Measurements from ENCODE around the gene ATP13A2. TPM values are rescaled to one million over a fixed set of nuclear protein-coding genes. Genes with fewer than 3 reads are reported as not detected.
A peak's percentile ranks its signal among the peaks of the same experiment; 100 is the strongest.

ATP13A2 gene
- total and polyA plus RNA-seq, 2 donors (not counting 1 experiment from before 2014, with no cell fraction given), result 41.6 to 51.8 TPM

DNA sequence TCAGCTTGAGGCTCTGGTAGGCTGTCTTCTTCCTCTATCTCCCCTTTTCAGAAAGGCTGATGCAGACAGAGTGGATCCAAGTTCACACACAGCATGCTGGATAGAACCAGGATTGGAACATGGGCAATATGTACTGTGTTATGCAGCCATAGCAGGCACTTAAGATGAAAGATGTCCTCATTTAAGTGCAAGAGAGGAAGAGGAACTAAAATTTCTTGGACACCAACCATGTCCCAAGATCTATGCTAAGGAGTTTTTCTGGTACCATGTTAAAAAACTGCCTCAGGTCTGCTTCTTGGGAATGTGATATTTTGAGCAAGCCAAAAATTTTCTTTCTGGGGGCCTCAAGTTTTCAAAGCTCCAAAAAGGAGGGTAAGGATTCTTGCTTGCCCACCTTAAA is 40.9 kb upstream of the ATP13A2 start:
- POLR2A ChIA-PET, result no interaction called here

DNA sequence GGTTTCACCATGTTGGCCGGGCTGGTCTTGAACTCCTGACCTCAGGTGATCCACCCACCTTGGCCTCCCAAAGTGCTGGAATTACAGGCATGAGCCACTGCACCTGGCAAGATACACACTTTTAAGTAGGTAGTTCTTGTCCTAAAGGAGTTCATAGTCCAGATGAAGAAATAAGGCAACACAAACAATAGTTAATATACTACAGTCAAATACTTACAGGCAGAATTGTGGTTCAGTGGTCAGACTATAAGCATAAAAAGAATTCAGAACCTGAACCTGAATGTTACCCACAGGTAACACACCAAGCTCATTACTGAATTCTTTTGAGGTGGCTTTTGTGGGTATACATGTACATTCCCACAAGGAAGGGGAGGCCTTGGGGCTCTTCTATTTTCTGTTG is 40.3 kb upstream of the ATP13A2 start:
- Histone ChIP-seq H3K27me3 (replicated peaks in 1 of 4; ENCODE audit: control extremely low read depth in 1 of 4, control insufficient read depth in 3 of 4, insufficient read depth in 4 of 4, low read length in 3 of 4) (no peaks in the 10 kb centered on the region), H3K4me1 (ENCODE audit: control insufficient read depth in 2 of 2, insufficient read depth in 2 of 2, low read length in 2 of 2) (peaks cover 12 to 13% of the 10 kb centered on the region in 2 donors), H4K20me1 (ENCODE audit: control insufficient read depth, insufficient read depth, low read length, poor library complexity, severe bottlenecking) (peaks cover 9% of the 10 kb centered on the region), H3K4me2 (replicated peaks; ENCODE audit: low read depth, low read length, poor library complexity, severe bottlenecking) (no peak overlapping the region), H3K9me3 (ENCODE audit: control extremely low read depth in 1 of 3, control insufficient read depth in 2 of 3, insufficient read depth in 1 of 3, low read length in 2 of 3) (no peaks in the 10 kb centered on the region), H3K4me3 (ENCODE audit: control extremely low read depth in 1 of 5, extremely low read depth in 1 of 5, insufficient read depth in 1 of 5, low read depth in 2 of 5, low read length in 4 of 5) (no peak overlapping the region), H3K9ac (ENCODE audit: low read length) (no peak overlapping the region), H2AFZ (ENCODE audit: insufficient read depth, low read depth, low read length, poor library complexity, severe bottlenecking) (no peak overlapping the region), H3K27ac (ENCODE audit: low read length in 2 of 2) (peak overlapping the region in 1 of 2 donors; percentile 83), H3K36me3 (replicated peaks in 1 of 2; ENCODE audit: control extremely low read depth in 1 of 2, control insufficient read depth in 1 of 2, extremely low read depth in 1 of 2, insufficient read depth in 2 of 2, low read length in 1 of 2) (peaks cover 2 to 17% of the 10 kb centered on the region in 2 experiments), H3K79me2 (ENCODE audit: control insufficient read depth, insufficient read depth, low read length) (peaks cover 70% of the 10 kb centered on the region)
- Mint-ChIP-seq H3K9me3 (ENCODE audit: insufficient read depth) (no peaks in the 10 kb centered on the region), H3K27ac (no peak overlapping the region), H3K4me1 (peaks cover 30% of the 10 kb centered on the region), H3K27me3 (no peaks in the 10 kb centered on the region), H3K4me3 (peak overlapping the region; percentile 68)
- no peak for ATAC-seq (ENCODE audit: low read depth)
- intact Hi-C loops (cut with micrococcal nuclease), result no loop called here
- DNase-seq, result no peak
- TF ChIP-seq, protein P1, sequence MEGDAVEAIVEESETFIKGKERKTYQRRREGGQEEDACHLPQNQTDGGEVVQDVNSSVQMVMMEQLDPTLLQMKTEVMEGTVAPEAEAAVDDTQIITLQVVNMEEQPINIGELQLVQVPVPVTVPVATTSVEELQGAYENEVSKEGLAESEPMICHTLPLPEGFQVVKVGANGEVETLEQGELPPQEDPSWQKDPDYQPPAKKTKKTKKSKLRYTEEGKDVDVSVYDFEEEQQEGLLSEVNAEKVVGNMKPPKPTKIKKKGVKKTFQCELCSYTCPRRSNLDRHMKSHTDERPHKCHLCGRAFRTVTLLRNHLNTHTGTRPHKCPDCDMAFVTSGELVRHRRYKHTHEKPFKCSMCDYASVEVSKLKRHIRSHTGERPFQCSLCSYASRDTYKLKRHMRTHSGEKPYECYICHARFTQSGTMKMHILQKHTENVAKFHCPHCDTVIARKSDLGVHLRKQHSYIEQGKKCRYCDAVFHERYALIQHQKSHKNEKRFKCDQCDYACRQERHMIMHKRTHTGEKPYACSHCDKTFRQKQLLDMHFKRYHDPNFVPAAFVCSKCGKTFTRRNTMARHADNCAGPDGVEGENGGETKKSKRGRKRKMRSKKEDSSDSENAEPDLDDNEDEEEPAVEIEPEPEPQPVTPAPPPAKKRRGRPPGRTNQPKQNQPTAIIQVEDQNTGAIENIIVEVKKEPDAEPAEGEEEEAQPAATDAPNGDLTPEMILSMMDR (IDR thresholded peaks at IDR 0.05), result no peak
- no CpG with 5 or more reads among the region's 1 CpG for WGBS (ENCODE audit: insufficient coverage)
- ChIA-PET POLR2A (no interaction called here), CTCF (interaction anchor here (0.8 kb wide), 1 partner anchor 100 kb away, joined by 3 read pairs; no protein-coding TSS in a partner anchor)

More for the DNA sequence above, 40.9 kb upstream of the ATP13A2 start:
- Histone ChIP-seq H3K9me3 (ENCODE audit: control extremely low read depth in 1 of 3, control insufficient read depth in 2 of 3, insufficient read depth in 1 of 3, low read length in 2 of 3) (no peaks in the 10 kb centered on the region), H4K20me1 (ENCODE audit: control insufficient read depth, insufficient read depth, low read length, poor library complexity, severe bottlenecking) (peaks cover 9% of the 10 kb centered on the region), H3K27me3 (replicated peaks in 1 of 4; ENCODE audit: control extremely low read depth in 1 of 4, control insufficient read depth in 3 of 4, insufficient read depth in 4 of 4, low read length in 3 of 4) (no peaks in the 10 kb centered on the region), H3K4me3 (ENCODE audit: control extremely low read depth in 1 of 5, extremely low read depth in 1 of 5, insufficient read depth in 1 of 5, low read depth in 2 of 5, low read length in 4 of 5) (no peak overlapping the region), H3K36me3 (replicated peaks in 1 of 2; ENCODE audit: control extremely low read depth in 1 of 2, control insufficient read depth in 1 of 2, extremely low read depth in 1 of 2, insufficient read depth in 2 of 2, low read length in 1 of 2) (peaks cover 2 to 17% of the 10 kb centered on the region in 2 experiments), H3K79me2 (ENCODE audit: control insufficient read depth, insufficient read depth, low read length) (peaks cover 65% of the 10 kb centered on the region), H3K4me1 (ENCODE audit: control insufficient read depth in 2 of 2, insufficient read depth in 2 of 2, low read length in 2 of 2) (peaks cover 12 to 13% of the 10 kb centered on the region in 2 donors), H3K4me2 (replicated peaks; ENCODE audit: low read depth, low read length, poor library complexity, severe bottlenecking) (peak overlapping the region; percentile 83), H3K27ac (ENCODE audit: low read length in 2 of 2) (peak overlapping the region in 1 of 2 donors; percentile 83), H3K9ac (ENCODE audit: low read length) (no peak overlapping the region), H2AFZ (ENCODE audit: insufficient read depth, low read depth, low read length, poor library complexity, severe bottlenecking) (no peak overlapping the region)
- no peak overlapping the region for H3K27ac Mint-ChIP-seq
- CTCF ChIA-PET, result interaction anchor here (0.6 kb wide), 1 partner anchor 591 kb away, joined by 3 read pairs; no protein-coding TSS in a partner anchor
- H3K27me3 Mint-ChIP-seq, result no peaks in the 10 kb centered on the region
- no peaks in the 10 kb centered on the region for H3K9me3 Mint-ChIP-seq (ENCODE audit: insufficient read depth)
- TF ChIP-seq EZH2 (IDR thresholded peaks at IDR 0.05; ENCODE audit: borderline replicate concordance, insufficient read depth, low read depth, low read length, poor library complexity, severe bottlenecking), result no peak
- TF ChIP-seq, protein P1 (IDR thresholded peaks at IDR 0.05), result no peak
- DNase-seq, result no peak
- peak overlapping the region; percentile 68 for H3K4me3 Mint-ChIP-seq
- ATAC-seq (ENCODE audit: low read depth), result no peak
- intact Hi-C loops (cut with micrococcal nuclease), result no loop called here
- peaks cover 30% of the 10 kb centered on the region for H3K4me1 Mint-ChIP-seq

Measured in B cell (primary cell).